ENCODE measurements around the gene SBSN. TPM values are rescaled to one million over a fixed set of nuclear protein-coding genes. Genes with fewer than 3 reads are reported as not detected.

SBSN gene
- total RNA-seq, 1 donor = 4.7 TPM

DNA sequence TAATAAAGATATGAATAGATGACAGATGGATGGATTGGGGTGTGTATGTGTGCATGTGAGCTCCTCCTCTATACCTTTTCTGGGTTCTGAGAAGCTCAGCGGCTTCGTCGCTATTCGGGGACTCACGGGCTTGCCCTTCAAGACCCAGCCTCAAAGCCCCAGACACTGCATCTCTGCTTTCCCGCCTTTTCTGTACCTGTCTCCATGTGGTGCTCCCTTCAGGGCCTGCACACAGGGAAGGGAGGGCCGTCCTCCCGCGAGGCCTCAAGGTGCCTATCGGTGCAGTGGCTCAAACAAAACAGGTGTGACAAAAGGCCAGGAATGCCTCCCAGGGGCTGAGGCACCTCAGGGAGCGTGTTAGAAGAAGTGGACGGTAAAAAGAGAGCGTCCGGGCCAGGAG is 54.0 kb downstream of the SBSN start:
- Histone ChIP-seq H3K4me3 (ENCODE audit: insufficient read depth, low read length) (no peak overlapping the region), H4K20me1 (ENCODE audit: insufficient read depth, low read length) (no peaks in the 10 kb centered on the region), H3K79me2 (ENCODE audit: insufficient read depth, low read length) (no peaks in the 10 kb centered on the region), H3K9me3 (ENCODE audit: low read depth, low read length) (no peaks in the 10 kb centered on the region), H3K27me3 (ENCODE audit: insufficient read depth, low read length) (no peaks in the 10 kb centered on the region), H2AFZ (ENCODE audit: low read length) (no peak overlapping the region), H3K4me2 (ENCODE audit: insufficient read depth, low read length) (no peak overlapping the region), H3K27ac (ENCODE audit: low read depth, low read length) (no peak overlapping the region), H3K36me3 (ENCODE audit: insufficient read depth, low read length) (no peaks in the 10 kb centered on the region), H3K4me1 (ENCODE audit: insufficient read depth, low read length) (no peaks in the 10 kb centered on the region)
- no peak for DNase-seq (ENCODE audit: insufficient read length, low spot score, missing footprints)
- TF ChIP-seq, protein P1, sequence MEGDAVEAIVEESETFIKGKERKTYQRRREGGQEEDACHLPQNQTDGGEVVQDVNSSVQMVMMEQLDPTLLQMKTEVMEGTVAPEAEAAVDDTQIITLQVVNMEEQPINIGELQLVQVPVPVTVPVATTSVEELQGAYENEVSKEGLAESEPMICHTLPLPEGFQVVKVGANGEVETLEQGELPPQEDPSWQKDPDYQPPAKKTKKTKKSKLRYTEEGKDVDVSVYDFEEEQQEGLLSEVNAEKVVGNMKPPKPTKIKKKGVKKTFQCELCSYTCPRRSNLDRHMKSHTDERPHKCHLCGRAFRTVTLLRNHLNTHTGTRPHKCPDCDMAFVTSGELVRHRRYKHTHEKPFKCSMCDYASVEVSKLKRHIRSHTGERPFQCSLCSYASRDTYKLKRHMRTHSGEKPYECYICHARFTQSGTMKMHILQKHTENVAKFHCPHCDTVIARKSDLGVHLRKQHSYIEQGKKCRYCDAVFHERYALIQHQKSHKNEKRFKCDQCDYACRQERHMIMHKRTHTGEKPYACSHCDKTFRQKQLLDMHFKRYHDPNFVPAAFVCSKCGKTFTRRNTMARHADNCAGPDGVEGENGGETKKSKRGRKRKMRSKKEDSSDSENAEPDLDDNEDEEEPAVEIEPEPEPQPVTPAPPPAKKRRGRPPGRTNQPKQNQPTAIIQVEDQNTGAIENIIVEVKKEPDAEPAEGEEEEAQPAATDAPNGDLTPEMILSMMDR (IDR thresholded peaks at IDR 0.05; ENCODE audit: extremely low read depth, low read depth, low read length) = no peak

Other genes starting within 250 kb of the SBSN start
- not detected in 2 replicates for gene HAMP, start 245.8 kb downstream of the SBSN start, total RNA-seq
- gene MAG, start 236.2 kb downstream of the SBSN start, total RNA-seq = not detected in 2 replicates
- gene CD22, start 199.1 kb downstream of the SBSN start, total RNA-seq = under 0.01 TPM in 1 of 2 replicates, not detected in the other
- gene FFAR1, start 180.4 kb downstream of the SBSN start, total RNA-seq = not detected in 2 replicates
- gene FFAR3, start 169.9 kb downstream of the SBSN start, total RNA-seq = not detected in 2 replicates
- gene GPR42, start 157.2 kb downstream of the SBSN start, total RNA-seq = not detected in 2 replicates
- not detected in 2 replicates for gene FFAR2, start 80.1 kb downstream of the SBSN start, total RNA-seq
- gene KRTDAP, start 37.8 kb downstream of the SBSN start, total RNA-seq = not detected in 2 replicates
- 24.2 and 30.9 TPM in 2 replicates for gene DMKN, start 14.7 kb downstream of the SBSN start, total RNA-seq
- not detected in 2 replicates for gene GAPDHS, start 5.1 kb upstream of the SBSN start, total RNA-seq
- 93.1 and 98.8 TPM in 2 replicates for gene TMEM147, start 17.3 kb upstream of the SBSN start, total RNA-seq
- not detected in 2 replicates for gene ATP4A, start 35.3 kb upstream of the SBSN start, total RNA-seq
- gene PMIS2, start 57.9 kb upstream of the SBSN start, total RNA-seq = not detected in 2 replicates
- gene HAUS5, start 84.4 kb upstream of the SBSN start, total RNA-seq = 3.2 and 4.7 TPM in 2 replicates
- 36.2 and 45.2 TPM in 2 replicates for gene RBM42, start 100.7 kb upstream of the SBSN start, total RNA-seq
- gene ETV2, start 113.4 kb upstream of the SBSN start, total RNA-seq = 0.29 and 0.36 TPM in 2 replicates
- gene COX6B1, start 120.0 kb upstream of the SBSN start, total RNA-seq = 123 and 185 TPM in 2 replicates
- gene UPK1A, start 138.2 kb upstream of the SBSN start, total RNA-seq = not detected in 2 replicates
- gene ZBTB32, start 176.2 kb upstream of the SBSN start, total RNA-seq = not detected in 2 replicates
- 6.5 and 6.8 TPM in 2 replicates for gene KMT2B, start 189.7 kb upstream of the SBSN start, total RNA-seq
- 0.72 and 0.88 TPM in 2 replicates for gene IGFLR1, start 214.1 kb upstream of the SBSN start, total RNA-seq
- 5.8 and 8.8 TPM in 2 replicates for gene U2AF1L4, start 217.1 kb upstream of the SBSN start, total RNA-seq
- 8.8 and 11.6 TPM in 2 replicates for gene PSENEN, start 217.3 kb upstream of the SBSN start, total RNA-seq
- gene LIN37, start 220.3 kb upstream of the SBSN start, total RNA-seq = 9.0 and 13.6 TPM in 2 replicates
- gene HSPB6, start 228.7 kb upstream of the SBSN start, total RNA-seq = 9.1 and 14.5 TPM in 2 replicates
- gene PROSER3, start 229.9 kb upstream of the SBSN start, total RNA-seq = 5.8 and 6.2 TPM in 2 replicates
- gene ARHGAP33, start 247.3 kb upstream of the SBSN start, total RNA-seq = 2.2 and 2.4 TPM in 2 replicates

Data from osteoblast (primary cell).